Osteoblast (primary cell): ENCODE data around the gene ROBO2. TPM values are rescaled to one million over a fixed set of nuclear protein-coding genes. Genes with fewer than 3 reads are reported as not detected.

Experiments
- DNase-seq: peaks from one replicate; pipeline ENCODE4 v3.0.0; 2011; ENCODE audit warnings: low spot score, mixed read lengths; ENCODE audit not compliant: insufficient read length; ENCODE audit errors: missing footprints
- H2AFZ ChIP-seq: 2 replicates; pipeline ENCODE4 v1.6.0; 2011; ENCODE audit warnings: mild to moderate bottlenecking, low read length
- H3K27ac ChIP-seq: 2 replicates; pipeline ENCODE4 v1.5.1; 2011; ENCODE audit warnings: mild to moderate bottlenecking, low read depth, low read length, moderate library complexity
- H3K27me3 ChIP-seq: 2 replicates; pipeline ENCODE4 v1.6.0; 2012; ENCODE audit warnings: mild to moderate bottlenecking, control low read depth, inconsistent platforms, low read length, moderate library complexity; ENCODE audit not compliant: insufficient read depth
- H3K36me3 ChIP-seq: 2 replicates; pipeline ENCODE4 v1.5.1; 2011; ENCODE audit warnings: mild to moderate bottlenecking, low read length, control low read depth, moderate library complexity; ENCODE audit not compliant: insufficient read depth
- H3K4me1 ChIP-seq: 2 replicates; pipeline ENCODE4 v1.5.1; 2011; ENCODE audit warnings: mild to moderate bottlenecking, low read length, control low read depth, moderate library complexity; ENCODE audit not compliant: insufficient read depth
- H3K4me2 ChIP-seq: 2 replicates; pipeline ENCODE4 v1.6.0; 2011; ENCODE audit warnings: mild to moderate bottlenecking, low read length; ENCODE audit not compliant: insufficient read depth
- H3K4me3 ChIP-seq: fragments of 200-600 bp; sonication (generic); 3 replicates; pipeline ENCODE4 v1.5.1; 2012; ENCODE audit warnings: mild to moderate bottlenecking, low read length, inconsistent platforms; ENCODE audit not compliant: insufficient read depth
- H3K79me2 ChIP-seq: 2 replicates; pipeline ENCODE4 v1.6.0; 2012; ENCODE audit warnings: mild to moderate bottlenecking, low read length, control low read depth, inconsistent platforms; ENCODE audit not compliant: insufficient read depth
- H3K9me3 ChIP-seq: 2 replicates; pipeline ENCODE4 v1.5.1; 2011; ENCODE audit warnings: low read depth, low read length, control low read depth
- H4K20me1 ChIP-seq: 2 replicates; pipeline ENCODE4 v1.6.0; 2012; ENCODE audit warnings: mild to moderate bottlenecking, low read length, control low read depth; ENCODE audit not compliant: insufficient read depth
- CTCF ChIP-seq: IDR thresholded peaks from 2 replicates; pipeline ENCODE4 v1.5.1; 2011; ENCODE audit warnings: mild to moderate bottlenecking, low read depth, low read length, moderate library complexity; ENCODE audit errors: extremely low read depth
- total RNA-seq: library from RNA; depleted of rRNA; stranded (reverse); fragments of >200 nt; gene quantifications from 2 replicates; pipeline ENCODE4 v1.2.3, GENCODE V29; 2012

ROBO2 gene
- total RNA-seq, 1 donor = 0.36 TPM

GRCh38 chr3:77259694-77260093 is 219.8 kb downstream of the ROBO2 start:
- no peaks in the 10 kb centered on the region for H3K27me3 ChIP-seq
- H3K4me2 ChIP-seq = no peak overlapping the region
- no peaks in the 10 kb centered on the region for H3K79me2 ChIP-seq
- H3K4me3 ChIP-seq = no peak overlapping the region
- no peaks in the 10 kb centered on the region for H3K4me1 ChIP-seq
- H3K36me3 ChIP-seq = no peaks in the 10 kb centered on the region
- H4K20me1 ChIP-seq = no peaks in the 10 kb centered on the region
- H3K9me3 ChIP-seq = no peaks in the 10 kb centered on the region
- no peak overlapping the region for H3K27ac ChIP-seq
- H2AFZ ChIP-seq = no peak overlapping the region
- TF ChIP-seq CTCF = no peak
- no peak for DNase-seq

- H3K79me2 ChIP-seq = no peaks in the 10 kb centered on the region
- H3K36me3 ChIP-seq = no peaks in the 10 kb centered on the region
These were observed 222.5 kb downstream of the ROBO2 start for GRCh38 chr3:77262361-77262760.

GRCh38 chr3:77267589-77267988 is 227.7 kb downstream of the ROBO2 start:
- DNase-seq = no peak
- H3K27me3 ChIP-seq = no peaks in the 10 kb centered on the region
- no peaks in the 10 kb centered on the region for H3K4me1 ChIP-seq
- TF ChIP-seq CTCF = no peak
- H2AFZ ChIP-seq = no peak overlapping the region
- H3K9me3 ChIP-seq = peaks cover 2% of the 10 kb centered on the region
- H3K27ac ChIP-seq = no peak overlapping the region
- no peaks in the 10 kb centered on the region for H3K36me3 ChIP-seq
- no peaks in the 10 kb centered on the region for H4K20me1 ChIP-seq
- H3K79me2 ChIP-seq = no peaks in the 10 kb centered on the region
- no peak overlapping the region for H3K4me2 ChIP-seq
- H3K4me3 ChIP-seq = no peak overlapping the region

More at GRCh38 chr3:77262361-77262760, 222.5 kb downstream of the ROBO2 start:
- DNase-seq = no peak
- H3K27me3 ChIP-seq = no peaks in the 10 kb centered on the region
- no peak for TF ChIP-seq CTCF
- H3K9me3 ChIP-seq = no peaks in the 10 kb centered on the region
- no peak overlapping the region for H3K27ac ChIP-seq
- no peaks in the 10 kb centered on the region for H4K20me1 ChIP-seq
- H3K4me2 ChIP-seq = no peak overlapping the region
- no peaks in the 10 kb centered on the region for H3K4me1 ChIP-seq
- no peak overlapping the region for H3K4me3 ChIP-seq
- H2AFZ ChIP-seq = no peak overlapping the region

GRCh38 chr3:77271306-77271705 is 231.4 kb downstream of the ROBO2 start:
- H3K27ac ChIP-seq = no peak overlapping the region
- no peaks in the 10 kb centered on the region for H3K79me2 ChIP-seq
- peaks cover 2% of the 10 kb centered on the region for H3K9me3 ChIP-seq
- no peak overlapping the region for H3K4me2 ChIP-seq
- no peak overlapping the region for H2AFZ ChIP-seq
- no peaks in the 10 kb centered on the region for H3K36me3 ChIP-seq
- no peak overlapping the region for H3K4me3 ChIP-seq
- H3K27me3 ChIP-seq = no peaks in the 10 kb centered on the region
- DNase-seq = no peak
- H4K20me1 ChIP-seq = no peaks in the 10 kb centered on the region
- no peaks in the 10 kb centered on the region for H3K4me1 ChIP-seq
- TF ChIP-seq CTCF = no peak
